HepG2 (cell line): ENCODE results near the gene REPIN1. TPM values are rescaled to one million over a fixed set of nuclear protein-coding genes. Genes with fewer than 3 reads are reported as not detected.

Source experiments
- ATAD3A ChIP-seq: sonication (generic); formaldehyde crosslinking; IDR thresholded peaks from 2 replicates; pipeline ENCODE4 v1.4.0; 2020; ENCODE audit warnings: missing genetic modification reagents
- CBFB ChIP-seq: sonication (generic); formaldehyde crosslinking; IDR thresholded peaks from 2 replicates; pipeline ENCODE4 v1.4.0; 2020; ENCODE audit warnings: missing genetic modification reagents
- DPF2 ChIP-seq: sonication (generic); formaldehyde crosslinking; IDR thresholded peaks from 2 replicates; pipeline ENCODE4 v1.4.0; 2020; ENCODE audit warnings: mild to moderate bottlenecking, low read depth, missing genetic modification reagents, borderline replicate concordance
- FLYWCH1 ChIP-seq: sonication (generic); formaldehyde crosslinking; IDR thresholded peaks from 2 replicates; pipeline ENCODE4 v1.8.1; 2023; ENCODE audit warnings: mild to moderate bottlenecking, missing genetic modification reagents
- HNRNPK ChIP-seq: fragments of 200-400 bp; formaldehyde crosslinking; IDR thresholded peaks from 2 replicates; pipeline ENCODE4 v1.6.1; 2018; ENCODE audit warnings: low read length, low read depth, moderate library complexity, mild to moderate bottlenecking; ENCODE audit not compliant: poor library complexity, severe bottlenecking
- ISX ChIP-seq: sonication (generic); formaldehyde crosslinking; conservative IDR thresholded peaks from 2 replicates; pipeline ENCODE4 v1.5.0; 2020; ENCODE audit warnings: missing genetic modification reagents
- MTA1 ChIP-seq: sonication (generic); formaldehyde crosslinking; IDR thresholded peaks from 2 replicates; pipeline ENCODE4 v1.4.0; 2020; ENCODE audit warnings: missing genetic modification reagents, mild to moderate bottlenecking, borderline replicate concordance
- NAIF1 ChIP-seq: sonication (generic); formaldehyde crosslinking; IDR thresholded peaks from 2 replicates; pipeline ENCODE4 v1.5.0; 2020; ENCODE audit warnings: mild to moderate bottlenecking, missing genetic modification reagents, borderline replicate concordance
- NFKB2 ChIP-seq: sonication (generic); formaldehyde crosslinking; IDR thresholded peaks from 2 replicates; pipeline ENCODE4 v1.4.0; 2020; ENCODE audit warnings: missing genetic modification reagents, borderline replicate concordance
- PLRG1 ChIP-seq: fragments of 450-650 bp; conservative IDR thresholded peaks from 2 replicates; pipeline ENCODE4 v1.6.1; 2016
- RBM22 ChIP-seq: fragments of 200-400 bp; formaldehyde crosslinking; optimal IDR thresholded peaks from 2 replicates; pipeline ENCODE3; 2017; ENCODE audit warnings: mild to moderate bottlenecking, low read length, moderate library complexity
- RXRA ChIP-seq: sonication (generic); formaldehyde crosslinking; IDR thresholded peaks from 2 replicates; pipeline ENCODE4 v1.5.1; 2020; ENCODE audit warnings: missing genetic modification reagents
- SRF ChIP-seq: IDR thresholded peaks from 2 replicates; pipeline ENCODE4 v1.6.1; 2011; ENCODE audit warnings: mild to moderate bottlenecking, low read depth, low read length, moderate library complexity
- TMF1 ChIP-seq: sonication (generic); formaldehyde crosslinking; IDR thresholded peaks from 2 replicates; pipeline ENCODE4 v1.8.1; 2022; ENCODE audit warnings: low read depth, missing genetic modification reagents
- ZNF124 ChIP-seq: sonication (generic); formaldehyde crosslinking; IDR thresholded peaks from 2 replicates; pipeline ENCODE4 v1.4.0; 2020; ENCODE audit warnings: missing genetic modification reagents
- ZNF234 ChIP-seq: sonication (generic); formaldehyde crosslinking; conservative IDR thresholded peaks from 2 replicates; pipeline ENCODE4 v1.5.1; 2020; ENCODE audit warnings: mild to moderate bottlenecking, missing genetic modification reagents
- ZNF629 ChIP-seq: sonication (generic); formaldehyde crosslinking; conservative IDR thresholded peaks from 2 replicates; pipeline ENCODE4 v1.5.0; 2020; ENCODE audit warnings: missing genetic modification reagents
- ZNF850 ChIP-seq: sonication (generic); formaldehyde crosslinking; conservative IDR thresholded peaks from 2 replicates; pipeline ENCODE4 v1.9.0; 2021; ENCODE audit warnings: mild to moderate bottlenecking, missing genetic modification reagents
- ZZZ3 ChIP-seq: sonication (generic); formaldehyde crosslinking; IDR thresholded peaks from 2 replicates; pipeline ENCODE4 v1.4.0; 2020; ENCODE audit warnings: missing genetic modification reagents, mild to moderate bottlenecking, borderline replicate concordance
- polyA plus RNA-seq, 8 experiments: library from polyadenylated mRNA; depleted of rRNA in 3 of 8; stranded (reverse) in 7 of 8; unstranded in 1 of 8; fragments of >200 nt; fragmentation: Illumina TruSeq in 4 of 8; extraction: Trizol in 4 of 8; gene quantifications; 2 replicates each; pipeline versions ENCODE4 v1.2.1 to v1.2.3, GENCODE V29; 2011 to 2016; ENCODE audit warnings: low read depth in 4 of 8, missing spikeins in 1 of 8, mixed read lengths in 1 of 8; ENCODE audit not compliant: insufficient read depth in 1 of 8
- total RNA-seq, 5 experiments: library from RNA; depleted of rRNA; stranded (reverse); fragments of >200 nt; fragmentation: Illumina TruSeq; extraction: Trizol; gene quantifications; 2 replicates each; pipeline ENCODE4 v1.2.3, GENCODE V29; 2016; ENCODE audit warnings: low read depth in 1 of 5
- TF ChIP-seq, protein P1 (sequence below): sonication (generic); formaldehyde crosslinking; conservative IDR thresholded peaks from 2 replicates; pipeline ENCODE4 v1.4.0; 2020; ENCODE audit warnings: missing genetic modification reagents
- TF ChIP-seq, protein P2 (sequence below): sonication (generic); formaldehyde crosslinking; IDR thresholded peaks from 2 replicates; pipeline ENCODE4 v1.8.1; 2022; ENCODE audit warnings: low read depth, mild to moderate bottlenecking, missing genetic modification reagents
- TF ChIP-seq, protein P3 (sequence below): sonication (generic); formaldehyde crosslinking; IDR thresholded peaks from 2 replicates; pipeline ENCODE4 v1.9.0; 2021; ENCODE audit warnings: missing genetic modification reagents, mild to moderate bottlenecking, borderline replicate concordance
- TF ChIP-seq, protein P4 (sequence below): sonication (generic); formaldehyde crosslinking; IDR thresholded peaks from 2 replicates; pipeline ENCODE4 v1.8.0; 2023; ENCODE audit warnings: mild to moderate bottlenecking, missing genetic modification reagents

The REPIN1 gene
- total and polyA plus RNA-seq, 2 of the 13 experiments (the other 11 are each of a cell fraction or from before 2014, with no cell fraction given): 69.9 to 108 TPM

DNA sequence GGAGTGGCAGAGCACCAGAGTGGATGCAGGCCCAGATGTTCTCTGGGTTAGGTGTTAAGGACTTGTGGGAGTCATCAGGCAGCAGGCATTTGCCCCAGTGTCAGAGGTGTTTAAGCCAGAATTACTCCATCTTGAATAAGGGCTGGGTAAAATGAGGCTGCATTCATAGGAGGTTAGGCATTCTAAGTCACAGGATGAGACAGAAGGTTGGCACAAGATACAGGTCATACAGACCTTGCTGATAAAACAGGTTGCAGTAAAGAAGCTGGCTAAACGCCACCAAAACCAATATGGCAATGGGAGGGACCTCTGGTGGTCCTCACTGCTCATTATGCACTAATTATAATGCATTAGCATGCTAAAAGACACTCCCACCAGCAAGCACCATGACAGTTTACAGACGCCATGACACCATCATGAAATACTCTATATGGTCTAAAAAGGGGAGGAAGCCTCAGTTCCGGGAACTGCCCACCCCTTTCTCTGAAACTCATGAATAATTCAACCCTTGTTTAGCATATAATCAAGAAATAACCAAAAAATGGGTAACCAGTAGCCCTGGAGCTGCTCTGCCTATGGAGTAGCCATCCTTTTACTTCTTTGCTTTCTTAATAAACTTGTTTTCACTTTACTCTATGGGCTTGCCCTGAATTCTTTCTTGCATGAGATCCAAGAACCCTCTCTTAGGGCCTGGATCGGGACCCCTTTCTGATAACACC lies 46.3 kb upstream of the REPIN1 start (continued):
- TF ChIP-seq, protein P1, sequence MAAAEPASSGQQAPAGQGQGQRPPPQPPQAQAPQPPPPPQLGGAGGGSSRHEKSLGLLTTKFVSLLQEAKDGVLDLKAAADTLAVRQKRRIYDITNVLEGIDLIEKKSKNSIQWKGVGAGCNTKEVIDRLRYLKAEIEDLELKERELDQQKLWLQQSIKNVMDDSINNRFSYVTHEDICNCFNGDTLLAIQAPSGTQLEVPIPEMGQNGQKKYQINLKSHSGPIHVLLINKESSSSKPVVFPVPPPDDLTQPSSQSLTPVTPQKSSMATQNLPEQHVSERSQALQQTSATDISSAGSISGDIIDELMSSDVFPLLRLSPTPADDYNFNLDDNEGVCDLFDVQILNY: no peak
- TF ChIP-seq FLYWCH1 (CRISPR knock-in tag): no peak
- TF ChIP-seq, protein P2, sequence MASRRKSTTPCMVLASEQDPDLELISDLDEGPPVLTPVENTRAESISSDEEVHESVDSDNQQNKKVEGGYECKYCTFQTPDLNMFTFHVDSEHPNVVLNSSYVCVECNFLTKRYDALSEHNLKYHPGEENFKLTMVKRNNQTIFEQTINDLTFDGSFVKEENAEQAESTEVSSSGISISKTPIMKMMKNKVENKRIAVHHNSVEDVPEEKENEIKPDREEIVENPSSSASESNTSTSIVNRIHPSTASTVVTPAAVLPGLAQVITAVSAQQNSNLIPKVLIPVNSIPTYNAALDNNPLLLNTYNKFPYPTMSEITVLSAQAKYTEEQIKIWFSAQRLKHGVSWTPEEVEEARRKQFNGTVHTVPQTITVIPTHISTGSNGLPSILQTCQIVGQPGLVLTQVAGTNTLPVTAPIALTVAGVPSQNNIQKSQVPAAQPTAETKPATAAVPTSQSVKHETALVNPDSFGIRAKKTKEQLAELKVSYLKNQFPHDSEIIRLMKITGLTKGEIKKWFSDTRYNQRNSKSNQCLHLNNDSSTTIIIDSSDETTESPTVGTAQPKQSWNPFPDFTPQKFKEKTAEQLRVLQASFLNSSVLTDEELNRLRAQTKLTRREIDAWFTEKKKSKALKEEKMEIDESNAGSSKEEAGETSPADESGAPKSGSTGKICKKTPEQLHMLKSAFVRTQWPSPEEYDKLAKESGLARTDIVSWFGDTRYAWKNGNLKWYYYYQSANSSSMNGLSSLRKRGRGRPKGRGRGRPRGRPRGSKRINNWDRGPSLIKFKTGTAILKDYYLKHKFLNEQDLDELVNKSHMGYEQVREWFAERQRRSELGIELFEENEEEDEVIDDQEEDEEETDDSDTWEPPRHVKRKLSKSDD (CRISPR knock-in tag): no peak
- no peak for TF ChIP-seq PLRG1
- no peak for TF ChIP-seq NAIF1 (CRISPR knock-in tag)
- TF ChIP-seq ZZZ3 (CRISPR knock-in tag): no peak
- TF ChIP-seq TMF1 (CRISPR knock-in tag): 0 out of 2 replicates have a peak, but pooled peaks have one; percentile 49
- TF ChIP-seq, protein P3, sequence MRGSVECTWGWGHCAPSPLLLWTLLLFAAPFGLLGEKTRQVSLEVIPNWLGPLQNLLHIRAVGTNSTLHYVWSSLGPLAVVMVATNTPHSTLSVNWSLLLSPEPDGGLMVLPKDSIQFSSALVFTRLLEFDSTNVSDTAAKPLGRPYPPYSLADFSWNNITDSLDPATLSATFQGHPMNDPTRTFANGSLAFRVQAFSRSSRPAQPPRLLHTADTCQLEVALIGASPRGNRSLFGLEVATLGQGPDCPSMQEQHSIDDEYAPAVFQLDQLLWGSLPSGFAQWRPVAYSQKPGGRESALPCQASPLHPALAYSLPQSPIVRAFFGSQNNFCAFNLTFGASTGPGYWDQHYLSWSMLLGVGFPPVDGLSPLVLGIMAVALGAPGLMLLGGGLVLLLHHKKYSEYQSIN: 0 out of 2 replicates have a peak, but pooled peaks have one; percentile 55
- no peak for TF ChIP-seq NFKB2 (CRISPR knock-in tag)
- no peak for TF ChIP-seq ATAD3A (CRISPR knock-in tag)
- no peak for TF ChIP-seq ZNF234 (CRISPR knock-in tag)
- TF ChIP-seq SRF: no peak
- TF ChIP-seq RBM22: no peak
- TF ChIP-seq CBFB (CRISPR knock-in tag): no peak
- no peak for TF ChIP-seq ZNF850 (CRISPR knock-in tag)
- TF ChIP-seq DPF2 (CRISPR knock-in tag): no peak
- 0 out of 2 replicates have a peak, but pooled peaks have one; percentile 18 for TF ChIP-seq RXRA
- no peak for TF ChIP-seq ZNF124 (CRISPR knock-in tag)
- no peak for TF ChIP-seq ISX (CRISPR knock-in tag)
- TF ChIP-seq HNRNPK: no peak
- no peak for TF ChIP-seq MTA1 (CRISPR knock-in tag)
- TF ChIP-seq ZNF629 (CRISPR knock-in tag): no peak
- TF ChIP-seq, protein P4, sequence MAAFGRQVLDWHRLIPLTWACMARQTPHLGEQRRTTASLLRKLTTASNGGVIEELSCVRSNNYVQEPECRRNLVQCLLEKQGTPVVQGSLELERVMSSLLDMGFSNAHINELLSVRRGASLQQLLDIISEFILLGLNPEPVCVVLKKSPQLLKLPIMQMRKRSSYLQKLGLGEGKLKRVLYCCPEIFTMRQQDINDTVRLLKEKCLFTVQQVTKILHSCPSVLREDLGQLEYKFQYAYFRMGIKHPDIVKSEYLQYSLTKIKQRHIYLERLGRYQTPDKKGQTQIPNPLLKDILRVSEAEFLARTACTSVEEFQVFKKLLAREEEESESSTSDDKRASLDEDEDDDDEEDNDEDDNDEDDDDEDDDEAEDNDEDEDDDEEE (CRISPR knock-in tag): no peak
